Loucy (cell line): ENCODE results near the gene TMEM60.

ENCODE experiments used
- CTCF ChIP-seq: fragments of 200-600 bp; sonication (generic); conservative IDR thresholded peaks from 2 replicates; pipeline ENCODE4 v1.5.1; 2014; ENCODE audit warnings: mild to moderate bottlenecking, antibody characterized with exemption, low read length
- EZH2phosphoT487 ChIP-seq: fragments of 200-600 bp; IDR thresholded peaks from 2 replicates; pipeline ENCODE4 v1.6.1; 2018; ENCODE audit warnings: antibody characterized with exemption, mild to moderate bottlenecking, moderate library complexity, borderline replicate concordance

DNA sequence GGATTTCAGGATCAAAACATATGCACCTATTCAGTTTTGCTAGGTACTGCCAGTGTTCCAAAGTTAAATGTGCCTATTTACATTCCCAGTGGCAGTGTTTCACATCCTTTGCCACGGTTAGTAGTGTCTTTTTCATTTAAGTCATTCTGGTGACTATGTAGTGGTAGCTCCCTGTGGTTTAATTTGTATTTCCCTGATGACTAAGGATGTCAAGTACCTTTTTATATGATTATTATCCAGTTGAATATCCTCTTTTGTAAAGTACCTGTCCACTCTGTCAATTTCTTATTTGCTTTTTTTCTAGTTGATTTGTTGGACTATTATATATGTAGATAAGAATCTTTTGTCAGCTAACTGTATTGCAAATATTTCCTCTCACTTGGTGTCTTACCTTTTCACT is 45.1 kb downstream of the TMEM60 start:
- TF ChIP-seq CTCF (no peak), EZH2phosphoT487 (no peak)
